ENCODE measurements around the gene ZSCAN10.

The ZSCAN10 gene

DNA sequence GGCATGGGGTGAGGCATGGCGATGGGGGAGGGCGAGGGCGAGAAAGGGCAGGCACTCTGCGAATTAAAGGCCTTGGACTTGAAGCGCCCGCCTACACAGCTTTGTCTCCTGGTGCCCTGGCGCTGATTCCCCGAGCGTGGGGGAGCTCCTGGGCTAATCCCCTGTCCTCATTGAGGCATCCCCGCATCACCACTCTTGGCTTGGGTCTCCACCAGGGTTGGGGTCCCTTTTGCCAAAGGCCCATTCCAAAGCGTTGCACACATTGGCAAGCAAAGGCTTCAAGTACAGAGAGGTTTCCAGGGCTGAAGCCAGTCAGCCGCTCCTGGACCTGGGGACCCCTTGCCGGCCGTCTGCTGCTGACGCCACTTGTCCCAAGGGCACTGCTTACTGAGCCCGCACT, 21.3 kb upstream of the ZSCAN10 start:
- DNase-seq, result no peak
- no peaks in the 10 kb centered on the region for H3K9me3 ChIP-seq (ENCODE audit: control insufficient read depth, low read length)
- no peaks in the 10 kb centered on the region for H3K36me3 ChIP-seq (ENCODE audit: control insufficient read depth, insufficient read depth, low read length)
- peaks cover 12% of the 10 kb centered on the region for H3K4me1 ChIP-seq (ENCODE audit: control insufficient read depth, insufficient read depth, low read length, poor library complexity, severe bottlenecking)
- H3K27me3 ChIP-seq (replicated peaks; ENCODE audit: control insufficient read depth, insufficient read depth, low read length, poor library complexity, severe bottlenecking), result no peaks in the 10 kb centered on the region
- no peak overlapping the region for H3K4me3 ChIP-seq (ENCODE audit: insufficient read depth, low read depth, low read length, poor library complexity, severe bottlenecking)
- H3K27ac ChIP-seq (ENCODE audit: insufficient read depth, low read length, poor library complexity, severe bottlenecking), result no peak overlapping the region

- Histone ChIP-seq H3K27me3 (replicated peaks; ENCODE audit: control insufficient read depth, insufficient read depth, low read length, poor library complexity, severe bottlenecking) (no peaks in the 10 kb centered on the region), H3K36me3 (ENCODE audit: control insufficient read depth, insufficient read depth, low read length) (no peaks in the 10 kb centered on the region), H3K4me1 (ENCODE audit: control insufficient read depth, insufficient read depth, low read length, poor library complexity, severe bottlenecking) (peaks cover 9% of the 10 kb centered on the region), H3K27ac (ENCODE audit: insufficient read depth, low read length, poor library complexity, severe bottlenecking) (no peak overlapping the region), H3K9me3 (ENCODE audit: control insufficient read depth, low read length) (no peaks in the 10 kb centered on the region), H3K4me3 (ENCODE audit: insufficient read depth, low read depth, low read length, poor library complexity, severe bottlenecking) (no peak overlapping the region)
- no peak for DNase-seq
These were observed 20.8 kb upstream of the ZSCAN10 start for GRCh38 chr16:3119701-3120408.

GRCh38 chr16:3119286-3119685, 20.2 kb upstream of the ZSCAN10 start:
- Histone ChIP-seq H3K27ac (ENCODE audit: insufficient read depth, low read length, poor library complexity, severe bottlenecking) (no peak overlapping the region), H3K36me3 (ENCODE audit: control insufficient read depth, insufficient read depth, low read length) (no peaks in the 10 kb centered on the region), H3K4me1 (ENCODE audit: control insufficient read depth, insufficient read depth, low read length, poor library complexity, severe bottlenecking) (peaks cover 6% of the 10 kb centered on the region), H3K9me3 (ENCODE audit: control insufficient read depth, low read length) (no peaks in the 10 kb centered on the region), H3K4me3 (ENCODE audit: insufficient read depth, low read depth, low read length, poor library complexity, severe bottlenecking) (no peak overlapping the region), H3K27me3 (replicated peaks; ENCODE audit: control insufficient read depth, insufficient read depth, low read length, poor library complexity, severe bottlenecking) (no peaks in the 10 kb centered on the region)
- DNase-seq, result no peak

GRCh38 chr16:3118846-3119245, 19.8 kb upstream of the ZSCAN10 start:
- Histone ChIP-seq H3K27ac (ENCODE audit: insufficient read depth, low read length, poor library complexity, severe bottlenecking) (no peak overlapping the region), H3K36me3 (ENCODE audit: control insufficient read depth, insufficient read depth, low read length) (no peaks in the 10 kb centered on the region), H3K4me3 (ENCODE audit: insufficient read depth, low read depth, low read length, poor library complexity, severe bottlenecking) (no peak overlapping the region), H3K27me3 (replicated peaks; ENCODE audit: control insufficient read depth, insufficient read depth, low read length, poor library complexity, severe bottlenecking) (no peaks in the 10 kb centered on the region), H3K9me3 (ENCODE audit: control insufficient read depth, low read length) (no peaks in the 10 kb centered on the region), H3K4me1 (ENCODE audit: control insufficient read depth, insufficient read depth, low read length, poor library complexity, severe bottlenecking) (peaks cover 5% of the 10 kb centered on the region)
- no peak for DNase-seq

DNA sequence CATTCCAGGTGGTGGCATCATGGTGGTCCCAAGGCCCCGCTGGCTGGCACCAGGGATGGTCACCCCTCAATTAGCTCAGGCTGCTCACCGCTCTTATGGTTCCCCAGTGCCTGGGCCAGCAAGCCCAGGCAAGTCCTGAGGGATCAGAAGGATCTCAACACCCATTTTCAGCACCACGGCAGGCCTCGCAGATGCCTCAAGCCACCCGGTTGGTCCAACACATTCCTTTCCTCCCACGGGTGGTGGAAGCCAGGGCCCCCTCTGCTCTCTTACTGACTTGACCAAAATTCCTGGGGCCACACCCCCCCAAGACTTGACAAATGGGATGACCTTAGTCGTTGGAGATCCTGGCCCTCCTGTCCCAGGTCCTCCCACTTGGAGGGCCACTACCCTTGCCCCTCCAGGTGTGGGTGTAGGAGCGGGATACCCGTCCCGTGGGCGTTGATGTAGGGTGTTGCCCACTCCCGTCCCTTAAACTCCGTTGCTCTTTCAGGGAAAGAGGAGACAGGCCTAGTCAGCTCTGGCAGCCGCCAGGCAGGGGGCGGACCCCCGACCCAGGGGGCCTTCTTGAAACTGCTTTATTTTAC, 19.2 kb upstream of the ZSCAN10 start:
- H3K4me1 ChIP-seq (ENCODE audit: control insufficient read depth, insufficient read depth, low read length, poor library complexity, severe bottlenecking), result no peaks in the 10 kb centered on the region

DNA sequence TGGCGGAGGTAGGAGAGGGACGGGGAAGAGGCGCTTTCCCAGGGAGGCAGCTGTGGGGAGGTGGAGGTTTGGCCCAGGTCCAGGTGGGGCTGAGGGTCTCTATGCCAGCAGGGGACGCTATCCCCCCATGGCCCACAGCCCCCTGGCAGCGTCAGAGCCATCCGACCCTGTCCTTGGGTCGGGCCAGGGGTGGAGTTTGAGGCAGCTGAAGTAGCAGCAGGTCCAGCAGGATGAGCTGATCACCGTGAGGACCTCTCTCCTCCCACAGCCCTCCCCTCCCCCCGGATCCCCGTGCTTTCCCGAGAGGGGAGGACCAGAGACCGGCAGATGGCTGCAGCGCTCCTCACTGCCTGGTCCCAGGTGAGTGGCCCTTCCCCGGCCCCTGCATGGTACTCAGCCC, 16.5 kb upstream of the ZSCAN10 start:
- Histone ChIP-seq H3K27ac (ENCODE audit: insufficient read depth, low read length, poor library complexity, severe bottlenecking) (no peak overlapping the region), H3K36me3 (ENCODE audit: control insufficient read depth, insufficient read depth, low read length) (no peaks in the 10 kb centered on the region), H3K4me3 (ENCODE audit: insufficient read depth, low read depth, low read length, poor library complexity, severe bottlenecking) (no peak overlapping the region), H3K4me1 (ENCODE audit: control insufficient read depth, insufficient read depth, low read length, poor library complexity, severe bottlenecking) (no peaks in the 10 kb centered on the region), H3K9me3 (ENCODE audit: control insufficient read depth, low read length) (no peaks in the 10 kb centered on the region), H3K27me3 (replicated peaks; ENCODE audit: control insufficient read depth, insufficient read depth, low read length, poor library complexity, severe bottlenecking) (no peaks in the 10 kb centered on the region)
- no peak for DNase-seq

More for the DNA sequence above, 19.2 kb upstream of the ZSCAN10 start:
- H3K4me3 ChIP-seq (ENCODE audit: insufficient read depth, low read depth, low read length, poor library complexity, severe bottlenecking), result no peak overlapping the region
- no peak for DNase-seq
- no peak overlapping the region for H3K27ac ChIP-seq (ENCODE audit: insufficient read depth, low read length, poor library complexity, severe bottlenecking)
- no peaks in the 10 kb centered on the region for H3K9me3 ChIP-seq (ENCODE audit: control insufficient read depth, low read length)
- H3K27me3 ChIP-seq (replicated peaks; ENCODE audit: control insufficient read depth, insufficient read depth, low read length, poor library complexity, severe bottlenecking), result no peaks in the 10 kb centered on the region
- H3K36me3 ChIP-seq (ENCODE audit: control insufficient read depth, insufficient read depth, low read length), result no peaks in the 10 kb centered on the region

- Histone ChIP-seq H3K27ac (ENCODE audit: insufficient read depth, low read length, poor library complexity, severe bottlenecking) (no peak overlapping the region), H3K4me3 (ENCODE audit: insufficient read depth, low read depth, low read length, poor library complexity, severe bottlenecking) (no peak overlapping the region), H3K27me3 (replicated peaks; ENCODE audit: control insufficient read depth, insufficient read depth, low read length, poor library complexity, severe bottlenecking) (no peaks in the 10 kb centered on the region), H3K4me1 (ENCODE audit: control insufficient read depth, insufficient read depth, low read length, poor library complexity, severe bottlenecking) (no peaks in the 10 kb centered on the region), H3K9me3 (ENCODE audit: control insufficient read depth, low read length) (no peaks in the 10 kb centered on the region), H3K36me3 (ENCODE audit: control insufficient read depth, insufficient read depth, low read length) (no peaks in the 10 kb centered on the region)
- no peak for DNase-seq
These were observed 15.9 kb upstream of the ZSCAN10 start for GRCh38 chr16:3115003-3115402.

DNA sequence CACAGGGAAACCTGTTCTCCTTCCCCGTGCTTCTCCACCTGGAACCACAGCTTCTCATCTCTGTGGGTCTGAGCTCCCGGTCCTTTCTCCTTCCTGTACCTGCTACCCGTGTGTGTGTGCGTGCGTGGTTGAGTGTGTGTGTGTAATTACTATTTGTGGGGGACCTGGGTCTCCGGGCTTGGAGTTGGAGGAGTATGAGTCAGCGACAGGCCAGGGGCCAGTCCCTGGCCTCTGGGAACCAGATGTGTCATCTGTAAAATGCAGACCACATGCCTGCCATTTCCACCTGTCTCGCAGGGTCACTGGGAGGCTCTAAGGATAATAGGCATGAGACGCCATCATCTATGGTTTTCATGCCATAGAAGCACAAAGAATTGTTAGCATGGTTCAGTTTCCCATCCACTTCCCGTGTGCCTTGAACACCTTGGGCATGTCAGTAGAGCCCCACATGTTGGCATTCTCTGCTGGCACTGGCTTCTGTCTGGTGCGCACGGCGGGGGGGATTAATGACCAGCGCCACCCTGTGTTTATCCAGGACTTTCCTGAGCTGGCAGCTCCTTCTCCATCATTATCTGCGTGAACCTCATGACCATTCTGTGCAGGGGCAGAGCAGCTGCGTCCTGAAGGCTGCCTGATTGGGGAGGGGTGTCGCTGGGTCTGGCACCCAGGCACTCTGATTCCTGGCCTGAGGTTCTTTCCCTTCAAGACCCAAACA, 14.8 kb upstream of the ZSCAN10 start:
- Histone ChIP-seq H3K4me3 (ENCODE audit: insufficient read depth, low read depth, low read length, poor library complexity, severe bottlenecking) (no peak overlapping the region), H3K9me3 (ENCODE audit: control insufficient read depth, low read length) (no peaks in the 10 kb centered on the region), H3K27ac (ENCODE audit: insufficient read depth, low read length, poor library complexity, severe bottlenecking) (no peak overlapping the region), H3K27me3 (replicated peaks; ENCODE audit: control insufficient read depth, insufficient read depth, low read length, poor library complexity, severe bottlenecking) (no peaks in the 10 kb centered on the region), H3K4me1 (ENCODE audit: control insufficient read depth, insufficient read depth, low read length, poor library complexity, severe bottlenecking) (no peaks in the 10 kb centered on the region), H3K36me3 (ENCODE audit: control insufficient read depth, insufficient read depth, low read length) (no peaks in the 10 kb centered on the region)
- no peak for DNase-seq

DNA sequence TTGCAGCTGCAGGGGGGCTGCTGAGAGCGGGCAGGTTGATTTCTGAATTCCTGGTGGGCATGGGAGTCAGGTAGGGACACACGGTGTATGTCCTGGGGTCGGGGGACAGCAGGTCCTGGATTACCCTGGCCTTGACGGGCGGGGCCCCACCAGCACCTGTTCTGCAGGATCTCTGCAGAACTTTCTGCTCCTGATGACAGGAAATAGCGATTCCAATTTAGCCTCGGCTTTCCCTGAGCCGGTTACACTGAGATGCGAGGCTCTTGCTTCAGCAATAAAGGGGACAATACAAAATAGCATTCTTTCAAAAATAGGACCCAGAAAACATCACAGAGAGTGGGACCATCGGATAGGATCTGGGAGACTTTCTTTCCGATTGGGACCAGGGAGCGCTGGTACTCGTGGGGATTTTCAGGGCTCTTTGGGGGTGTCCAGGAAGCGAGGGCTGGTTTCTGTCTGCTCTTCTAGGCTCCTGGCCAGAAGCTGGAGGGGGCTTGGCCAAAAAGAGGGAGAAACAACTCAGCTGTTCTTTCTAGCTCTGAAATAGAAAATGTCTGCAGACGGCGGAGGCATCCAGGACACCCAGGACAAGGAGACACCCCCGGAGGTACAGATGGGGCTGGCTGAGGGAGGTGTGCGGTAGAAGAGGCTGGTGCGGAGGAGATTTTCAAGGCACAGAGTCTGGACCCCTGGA, 13.9 kb upstream of the ZSCAN10 start:
- Histone ChIP-seq H3K4me3 (ENCODE audit: insufficient read depth, low read depth, low read length, poor library complexity, severe bottlenecking) (no peak overlapping the region), H3K27me3 (replicated peaks; ENCODE audit: control insufficient read depth, insufficient read depth, low read length, poor library complexity, severe bottlenecking) (no peaks in the 10 kb centered on the region), H3K36me3 (ENCODE audit: control insufficient read depth, insufficient read depth, low read length) (no peaks in the 10 kb centered on the region), H3K4me1 (ENCODE audit: control insufficient read depth, insufficient read depth, low read length, poor library complexity, severe bottlenecking) (no peaks in the 10 kb centered on the region), H3K9me3 (ENCODE audit: control insufficient read depth, low read length) (no peaks in the 10 kb centered on the region), H3K27ac (ENCODE audit: insufficient read depth, low read length, poor library complexity, severe bottlenecking) (no peak overlapping the region)
- DNase-seq, result no peak
